Measurements from ENCODE around the gene MAN2A1.
"Not testable (repeated sequence)": the region's sequence is repeated elsewhere in the genome, so short reads cannot be mapped to it uniquely, and the experiment has no call there.

MAN2A1 gene

DNA sequence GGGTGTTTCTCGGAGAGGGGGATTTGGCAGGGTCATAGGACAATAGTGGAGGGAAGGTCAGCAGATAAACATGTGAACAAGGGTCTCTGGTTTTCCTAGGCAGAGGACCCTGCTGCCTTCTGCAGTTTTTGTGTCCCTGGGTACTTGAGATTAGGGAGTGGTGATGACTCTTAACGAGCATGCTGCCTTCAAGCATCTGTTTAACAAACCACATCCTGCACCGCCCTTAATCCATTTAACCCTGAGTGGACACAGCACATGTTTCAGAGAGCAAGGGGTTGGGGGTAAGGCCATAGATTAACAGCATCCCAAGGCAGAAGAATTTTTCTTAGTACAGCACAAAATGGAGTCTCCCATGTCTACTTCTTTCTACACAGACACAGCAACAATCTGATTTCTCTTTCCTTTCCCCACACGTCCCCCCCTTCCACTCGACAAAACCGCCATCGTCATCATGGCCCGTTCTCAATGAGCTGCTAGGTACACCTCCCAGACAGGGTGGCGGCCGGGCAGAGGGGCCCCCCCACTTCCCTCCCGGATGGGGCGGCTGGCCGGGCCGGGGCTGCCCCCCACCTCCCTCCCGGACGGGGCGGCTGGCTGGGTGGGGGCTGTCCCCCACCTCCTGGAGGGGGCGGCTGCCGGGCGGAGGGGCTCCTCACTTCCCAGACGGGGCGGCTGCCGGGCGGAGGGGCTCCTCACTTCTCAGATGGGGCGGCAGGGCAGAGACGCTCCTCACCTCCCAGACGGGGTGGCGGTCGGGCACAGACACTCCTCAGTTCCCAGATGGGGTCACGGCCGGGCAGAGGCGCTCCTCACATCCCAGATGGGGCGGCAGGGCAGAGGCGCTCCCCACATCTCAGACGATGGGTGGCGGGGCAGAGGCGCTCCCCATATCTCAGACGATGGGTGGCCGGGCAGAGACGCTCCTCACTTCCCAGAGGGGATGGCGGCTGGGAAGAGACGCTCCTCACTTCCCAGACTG is 142.8 kb downstream of the MAN2A1 start:
- DNase-seq: not testable (repeated sequence)

DNA sequence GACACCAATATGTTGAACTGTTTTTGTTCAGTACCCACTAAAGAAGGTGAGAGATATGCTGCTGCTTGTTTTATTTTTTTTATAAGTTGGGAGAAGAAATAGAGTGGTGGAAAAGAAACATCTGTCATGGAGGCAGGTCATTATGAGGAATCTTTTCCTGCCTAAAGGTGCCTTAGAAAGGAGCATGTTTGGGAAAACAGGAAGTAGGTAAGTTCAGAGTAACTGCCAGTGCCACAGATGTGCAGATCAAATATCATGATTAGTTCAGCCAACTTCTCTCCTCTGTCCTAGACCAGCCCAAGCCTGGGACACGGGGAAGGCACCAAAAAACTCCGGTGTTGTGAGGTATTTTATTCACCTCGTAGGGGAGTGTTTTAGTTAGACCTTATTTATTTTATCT is 144.2 kb downstream of the MAN2A1 start:
- DNase-seq: no peak

DNA sequence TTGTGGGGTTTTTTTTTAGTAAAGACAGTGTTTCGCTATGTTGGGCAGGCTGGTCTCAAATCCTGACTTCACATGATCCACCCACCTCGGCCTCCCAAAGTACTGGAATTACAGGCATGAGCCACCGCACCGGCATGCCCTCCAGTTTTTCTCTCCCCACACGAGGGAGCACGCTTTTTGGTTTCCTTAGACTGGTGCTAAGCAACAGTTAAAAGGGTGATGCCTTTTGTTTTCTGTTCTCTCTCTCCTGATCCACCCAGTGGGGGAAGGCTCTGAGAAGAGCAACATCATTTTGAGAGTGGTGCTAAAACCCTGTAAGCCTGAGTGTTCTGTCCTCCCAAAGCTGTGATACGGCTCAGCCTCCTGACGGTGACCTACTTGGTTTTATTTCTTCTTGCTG is 146.6 kb downstream of the MAN2A1 start:
- no peak for DNase-seq

DNA sequence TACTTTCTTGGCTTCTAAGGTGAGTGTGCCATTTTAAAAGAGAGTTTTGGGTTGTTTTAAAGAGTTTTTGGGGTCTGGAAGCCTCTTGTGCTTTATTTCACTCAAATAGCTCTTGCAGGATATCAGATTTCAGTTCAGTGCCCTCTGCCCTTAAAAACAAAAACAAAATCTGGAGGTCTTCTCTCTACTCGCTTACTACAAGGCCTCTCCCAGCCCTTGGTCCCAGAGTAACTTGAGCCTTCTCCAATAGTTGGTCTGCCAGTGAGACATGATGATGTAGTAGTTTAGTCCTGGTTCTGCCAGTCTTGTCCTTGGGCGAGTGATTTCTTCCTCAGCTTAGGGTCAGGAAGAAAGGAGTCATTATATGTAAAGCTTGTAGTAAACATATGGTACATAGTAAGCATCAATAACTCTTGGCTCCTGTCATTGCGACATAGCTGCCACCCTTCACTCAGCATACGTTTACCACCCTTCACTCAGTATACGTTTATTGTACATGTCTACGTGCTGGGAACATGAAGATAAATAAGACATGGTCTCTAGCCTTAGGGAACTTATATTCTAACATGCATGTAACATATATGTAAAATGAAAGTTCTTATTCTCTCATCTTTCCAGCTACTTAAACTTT is 147.6 kb downstream of the MAN2A1 start:
- DNase-seq: no peak

DNA sequence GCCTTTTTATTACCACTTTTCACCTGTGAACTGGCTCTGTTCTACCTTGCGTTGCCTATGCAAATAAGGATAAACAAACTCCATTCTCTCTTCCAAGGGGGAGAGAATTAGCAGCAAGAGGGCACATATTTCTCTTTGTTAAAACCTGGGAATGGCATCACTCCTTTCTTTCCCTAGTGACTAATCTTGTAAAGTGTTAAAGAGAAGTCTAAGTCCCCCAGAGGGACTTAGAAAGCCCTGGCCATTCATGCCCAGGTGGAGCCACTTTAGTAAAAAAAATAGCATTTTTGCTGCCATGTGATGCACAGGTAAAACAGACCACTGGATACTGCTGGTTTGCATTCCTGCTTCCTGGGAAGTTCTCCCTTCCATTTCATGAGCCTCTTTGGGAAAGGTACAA is 148.4 kb downstream of the MAN2A1 start:
- no peak for DNase-seq

DNA sequence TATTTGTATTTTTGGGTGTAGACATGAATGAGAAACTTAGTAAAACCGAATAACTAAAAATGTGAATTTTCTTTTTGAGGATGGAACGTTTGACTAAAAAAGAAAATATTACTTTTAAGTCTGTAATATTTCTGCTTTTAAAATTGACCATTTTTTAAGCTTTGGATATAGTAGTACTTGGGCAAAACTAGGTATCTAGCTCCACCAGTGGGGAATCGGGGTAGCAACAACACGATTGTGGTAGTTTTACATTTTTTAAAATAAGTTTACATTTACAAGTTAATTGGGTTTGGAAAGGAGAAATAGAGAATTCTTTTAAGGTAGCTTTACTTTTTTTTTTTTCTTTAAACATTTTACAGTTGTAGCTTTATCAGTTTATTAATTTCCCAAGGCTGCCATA is 154.4 kb downstream of the MAN2A1 start:
- no peak for DNase-seq

DNA sequence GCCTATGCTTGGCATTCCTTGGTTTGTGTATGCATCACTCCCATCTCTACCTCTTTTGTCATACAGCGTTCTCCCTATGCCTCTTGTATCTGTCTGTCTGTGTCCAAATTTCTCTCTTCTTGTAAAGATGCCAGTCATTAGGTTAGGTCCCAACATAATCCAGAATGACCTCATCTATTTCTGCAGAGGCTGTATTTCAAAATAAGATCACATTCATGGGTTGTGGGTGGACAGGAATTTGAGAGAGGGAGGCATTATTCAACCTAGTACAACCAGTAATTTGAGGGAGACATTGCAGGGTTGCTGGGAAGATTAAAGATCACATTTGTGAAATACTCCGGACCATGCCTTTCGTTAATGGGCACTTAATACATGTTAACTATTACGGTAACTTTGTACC is 155.0 kb downstream of the MAN2A1 start:
- DNase-seq: no peak

DNA sequence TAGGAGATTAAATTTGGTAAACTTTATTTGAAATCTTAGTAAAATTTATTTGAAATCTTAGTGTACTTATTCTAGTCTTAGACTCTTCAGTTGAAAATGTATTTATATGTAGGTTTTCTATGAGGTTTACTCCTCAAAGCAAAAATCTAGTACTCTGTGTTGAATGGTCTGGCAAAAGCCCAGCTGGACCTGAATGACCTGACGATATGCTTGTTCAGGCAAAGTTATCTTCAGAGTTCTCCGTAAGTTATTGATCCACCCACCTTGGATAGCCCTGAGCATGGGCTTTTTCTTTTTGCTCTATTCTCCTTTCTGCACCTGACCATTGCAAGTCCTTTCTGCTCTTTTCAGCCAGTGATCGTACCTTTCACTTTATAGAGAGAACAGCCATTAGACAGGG is 158.4 kb downstream of the MAN2A1 start:
- no peak for DNase-seq

DNA sequence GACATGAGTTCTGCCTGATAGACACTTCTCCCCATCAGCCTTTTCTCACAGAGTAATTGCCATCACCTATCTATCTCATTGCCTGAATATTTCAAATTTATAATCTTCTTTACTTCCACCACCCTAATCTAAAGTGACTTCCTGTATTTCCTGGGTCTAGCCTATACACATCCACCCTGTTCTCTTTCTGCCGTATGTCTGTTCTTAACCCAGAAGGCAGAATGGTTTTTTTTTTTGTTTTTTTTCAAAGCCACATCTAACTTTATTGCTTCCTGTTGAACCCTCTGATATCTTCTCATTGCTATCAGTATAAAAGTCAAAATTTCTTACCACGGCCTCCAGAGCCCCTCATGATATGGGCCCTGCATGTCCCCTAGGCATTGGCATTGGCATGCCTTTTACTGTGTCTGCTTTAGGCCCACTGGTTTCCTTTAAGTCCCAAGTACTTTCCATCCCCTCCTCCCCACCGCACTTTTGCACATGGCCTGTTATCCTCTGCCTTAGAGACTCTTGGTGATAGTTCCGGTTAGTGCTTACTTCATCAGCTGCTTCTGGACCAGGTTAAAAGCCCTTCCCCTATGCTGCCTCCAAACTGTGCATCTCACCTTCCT is 159.9 kb downstream of the MAN2A1 start:
- DNase-seq: no peak

DNA sequence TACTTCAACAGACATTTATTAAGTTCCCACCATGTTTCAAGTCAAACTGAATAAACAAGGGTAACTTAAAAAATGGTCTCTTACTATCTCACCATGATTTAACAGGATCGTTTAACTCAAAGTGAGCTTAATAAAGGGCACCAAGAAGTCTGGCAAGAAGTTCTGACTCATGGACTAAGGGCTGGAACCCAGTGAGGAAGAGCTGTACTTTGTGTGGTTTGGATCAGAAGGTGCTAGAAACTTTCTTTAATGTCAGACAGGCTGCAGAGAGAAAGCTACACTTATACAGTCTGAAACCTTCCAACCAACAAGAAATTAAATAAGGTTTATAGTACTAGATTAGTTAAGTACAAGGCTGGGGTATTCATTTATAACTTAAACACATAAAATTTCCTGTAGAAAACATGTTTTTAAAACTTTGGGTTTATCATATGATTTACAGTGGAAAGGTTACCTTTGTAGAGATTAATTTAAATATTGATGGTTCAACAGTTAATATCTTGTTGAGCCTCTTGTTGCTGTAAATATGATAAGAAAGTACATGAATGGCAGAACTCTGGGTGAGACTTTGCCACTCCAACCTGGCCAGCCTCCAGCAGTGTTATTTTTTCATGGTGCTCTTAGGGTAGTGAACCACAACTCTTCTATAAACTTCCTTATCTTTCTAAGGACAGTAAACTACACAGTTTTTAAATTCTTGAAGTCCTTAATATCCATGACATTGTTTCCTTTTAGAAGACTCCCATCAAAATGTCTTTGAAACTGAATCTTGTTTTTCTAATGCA is 162.8 kb downstream of the MAN2A1 start:
- DNase-seq: no peak

DNA sequence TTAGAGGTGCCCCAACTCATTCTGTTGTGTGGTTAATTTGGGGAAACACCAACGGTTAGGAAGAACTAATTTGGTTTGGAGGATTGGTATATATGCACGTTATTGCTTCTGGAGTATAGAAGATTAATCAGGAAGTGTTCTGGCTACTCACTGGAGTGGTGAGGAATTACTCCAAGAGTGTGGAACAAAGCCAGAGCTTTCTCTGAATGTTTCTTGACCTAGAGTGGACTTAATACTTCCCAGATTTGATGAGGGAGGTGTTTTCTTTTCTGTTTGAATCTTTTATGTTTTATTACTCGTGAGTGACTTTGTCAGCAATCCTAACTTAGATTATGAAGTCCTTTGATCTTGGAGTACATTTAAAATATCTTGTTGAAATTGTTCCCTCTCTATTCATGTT is 163.7 kb downstream of the MAN2A1 start:
- DNase-seq: no peak

DNA sequence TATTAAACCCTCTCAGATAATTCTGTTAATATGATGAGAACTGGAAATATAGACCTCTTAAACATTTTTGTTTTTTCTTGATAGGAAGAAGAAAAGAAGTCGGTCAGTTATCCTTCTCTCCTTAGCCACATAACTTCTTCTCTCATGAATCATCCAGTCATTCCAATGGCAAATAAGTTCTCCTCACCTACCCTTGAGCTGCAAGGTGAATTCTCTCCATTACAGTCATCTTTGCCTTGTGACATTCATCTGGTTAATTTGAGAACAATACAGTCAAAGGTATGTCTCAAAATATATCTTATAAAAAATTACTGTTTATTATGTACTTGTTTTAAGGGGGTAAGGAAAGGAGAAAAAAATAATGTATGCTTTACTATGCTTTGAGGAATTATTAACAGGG is 165.3 kb downstream of the MAN2A1 start:
- no peak for DNase-seq

DNA sequence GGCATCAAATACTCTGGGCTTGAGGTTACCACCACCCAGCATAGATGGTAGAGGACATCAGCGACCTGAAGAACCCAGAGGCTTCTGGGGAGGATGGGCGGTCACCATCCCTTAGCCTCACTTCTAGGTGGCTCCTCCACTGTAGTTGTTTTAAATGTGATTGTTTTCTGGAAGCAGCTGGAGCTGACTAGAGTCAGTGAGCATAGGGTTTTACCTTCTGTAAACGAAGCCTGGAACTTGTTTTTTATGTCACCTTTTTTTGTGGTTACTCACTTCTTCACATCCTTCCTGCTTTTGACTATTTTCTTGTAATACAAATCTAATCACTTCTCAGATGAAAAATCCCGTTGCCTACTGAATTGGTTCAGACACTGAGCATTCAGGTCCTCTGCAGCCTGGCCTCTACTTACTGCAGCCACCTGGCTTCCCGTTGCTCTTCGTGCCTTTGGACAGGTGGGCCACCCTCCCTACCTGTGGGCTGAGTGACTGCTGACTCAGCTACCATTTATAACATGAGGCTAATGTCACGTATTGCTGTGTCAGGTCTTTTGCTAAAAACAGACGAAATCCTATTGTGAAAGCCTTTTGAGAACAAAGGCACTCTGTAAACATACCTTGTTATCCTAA is 167.8 kb downstream of the MAN2A1 start:
- no peak for DNase-seq

DNA sequence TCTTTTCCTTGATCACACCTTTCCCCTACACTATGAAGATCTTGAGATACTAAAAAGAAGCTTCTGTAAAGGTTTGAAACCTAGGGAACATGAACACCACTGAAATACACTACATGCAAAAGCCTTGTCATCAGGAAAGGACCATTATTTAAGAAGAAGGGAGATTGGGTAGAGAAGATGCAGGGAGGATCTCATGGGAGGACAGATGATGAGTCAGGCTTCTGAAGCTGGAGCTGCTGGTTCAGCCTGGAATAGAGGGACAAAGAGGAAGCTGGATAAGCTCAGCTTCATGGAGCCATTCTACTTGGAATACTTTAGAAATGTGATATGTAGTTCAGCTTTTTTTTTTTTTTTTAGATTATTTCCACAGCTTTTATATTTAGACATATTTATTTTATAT is 169.8 kb downstream of the MAN2A1 start:
- DNase-seq: no peak

DNA sequence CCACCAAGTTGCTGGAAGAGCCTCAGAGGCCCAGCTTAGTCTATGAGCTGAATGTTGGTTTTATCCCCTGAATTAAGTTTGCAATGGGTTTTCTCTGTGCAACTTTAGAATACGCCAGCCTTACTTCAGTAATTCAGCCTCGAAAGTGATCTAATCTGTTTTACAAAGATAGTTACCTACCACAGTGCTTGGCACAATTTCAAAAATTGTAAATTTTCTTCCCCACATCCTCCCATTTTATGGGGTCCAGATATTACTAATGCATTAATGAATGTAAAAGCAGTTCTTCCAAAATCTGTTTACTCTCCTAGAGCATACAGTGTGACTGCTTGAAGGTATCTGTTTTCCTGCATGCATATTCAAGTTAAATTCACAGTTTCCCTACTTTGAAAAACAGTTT is 172.6 kb downstream of the MAN2A1 start:
- DNase-seq: no peak

DNA sequence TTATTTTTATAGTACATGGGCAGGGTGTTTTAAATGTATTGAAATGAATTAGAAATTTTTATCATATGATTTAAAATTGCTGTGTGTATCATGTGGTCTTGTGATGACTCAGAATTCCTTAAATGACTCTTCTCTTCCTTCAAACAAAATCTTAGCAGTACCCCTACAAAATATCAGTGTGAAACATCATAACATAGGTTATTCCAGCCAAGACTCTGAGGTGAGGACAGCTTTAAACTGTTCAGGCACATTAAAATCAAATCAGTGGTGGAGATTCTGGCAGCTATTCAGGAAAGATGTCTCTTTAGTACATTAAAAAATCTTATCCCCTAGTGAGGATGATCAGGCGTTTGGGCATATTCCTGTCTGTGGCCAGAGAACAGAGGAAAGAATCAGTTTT is 174.0 kb downstream of the MAN2A1 start:
- DNase-seq: no peak

DNA sequence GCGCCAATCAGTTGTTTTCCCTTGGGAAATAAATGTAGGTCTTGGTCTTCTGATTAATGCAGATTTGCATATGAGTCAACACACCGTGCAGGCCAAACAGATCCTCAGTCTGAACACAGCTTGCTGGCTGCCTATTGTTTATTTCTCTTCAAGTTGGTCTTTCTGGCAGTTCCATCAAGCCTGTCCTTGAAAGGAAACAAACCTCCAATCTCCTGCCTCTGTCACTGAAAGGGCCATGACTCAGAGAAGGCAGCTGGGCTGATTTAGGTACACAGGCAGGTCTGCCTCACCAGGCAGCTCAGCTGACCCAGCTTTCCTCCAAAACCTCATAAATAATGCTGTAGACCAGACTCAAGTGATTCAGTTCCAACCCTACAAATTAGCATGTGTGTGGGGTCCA is 175.9 kb downstream of the MAN2A1 start:
- DNase-seq: peak; percentile 39

DNA sequence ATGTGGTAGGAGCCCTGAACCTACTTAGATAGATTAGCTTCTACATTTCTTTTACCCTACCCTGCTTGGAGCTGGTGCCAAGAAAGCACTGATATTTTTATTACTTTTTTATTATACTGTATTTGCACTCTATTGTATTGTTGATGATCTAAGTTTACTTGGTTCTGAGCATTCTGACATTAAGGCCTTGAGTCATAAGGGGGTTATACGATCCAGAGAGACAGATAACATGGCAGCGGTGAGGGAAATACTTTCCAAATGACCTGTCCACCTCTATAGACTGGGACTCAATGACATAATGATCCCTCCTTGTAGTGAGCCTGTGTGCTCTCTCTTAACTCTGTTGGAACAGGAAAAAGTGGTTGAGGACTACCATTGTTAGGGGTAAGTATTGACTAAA is 176.3 kb downstream of the MAN2A1 start:
- DNase-seq: no peak

DNA sequence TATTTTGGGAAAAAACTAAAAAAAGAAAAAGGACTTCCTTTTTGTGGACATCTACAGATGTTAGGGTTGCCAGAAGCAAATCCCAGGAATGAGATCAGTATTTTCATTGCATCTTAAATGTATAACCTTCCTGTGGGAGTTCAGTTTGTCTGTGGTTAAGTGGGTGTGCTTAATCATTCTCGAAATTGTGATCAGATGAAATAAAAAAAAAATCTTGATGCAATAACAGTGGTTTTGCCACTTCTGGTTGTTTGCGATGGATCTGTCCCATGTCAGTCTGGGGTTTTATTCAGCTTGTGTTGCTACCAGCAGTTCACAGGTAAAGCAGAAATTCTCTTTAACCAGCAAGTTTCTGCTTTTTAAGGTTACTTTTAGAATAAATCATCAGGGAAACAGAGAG is 179.0 kb downstream of the MAN2A1 start:
- DNase-seq: no peak

DNA sequence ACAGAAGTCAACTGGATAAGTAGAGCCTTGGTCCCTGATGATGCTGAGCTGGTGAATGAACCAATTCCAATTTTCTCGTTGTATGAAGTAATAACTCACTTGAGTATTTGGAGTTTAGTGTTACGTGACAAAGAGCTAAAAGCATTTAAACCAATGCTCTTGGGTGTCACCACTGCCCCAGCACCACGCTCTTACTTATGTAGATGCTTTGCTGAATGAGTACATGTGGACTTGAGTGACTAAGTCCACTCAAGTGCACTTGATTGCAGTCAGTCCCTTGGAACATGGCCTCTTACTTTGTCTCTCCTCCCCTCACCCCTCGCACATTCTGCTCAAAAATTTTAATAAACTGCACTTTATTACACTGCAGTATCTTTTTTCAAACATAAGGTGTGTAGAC is 184.0 kb downstream of the MAN2A1 start:
- DNase-seq: no peak

DNA sequence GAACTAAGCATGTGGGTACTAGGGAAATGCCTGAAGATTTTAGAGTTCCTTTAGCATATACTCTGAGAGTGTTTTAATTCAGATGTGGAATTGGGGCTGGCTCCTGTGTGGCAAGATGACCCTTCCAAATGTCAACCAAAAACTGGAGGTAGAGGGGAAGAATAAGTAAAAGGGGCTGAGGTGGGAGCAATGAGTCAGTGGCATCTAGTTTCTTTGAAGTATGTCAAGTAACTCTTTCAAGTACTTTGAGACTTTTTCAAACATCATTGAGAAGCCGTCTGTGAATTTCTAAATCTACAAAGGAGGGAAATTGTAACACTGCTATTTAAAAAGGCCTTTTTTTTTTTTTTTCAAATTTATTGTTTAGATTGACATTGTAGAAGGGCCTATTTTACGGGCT is 184.4 kb downstream of the MAN2A1 start:
- no peak for DNase-seq

DNA sequence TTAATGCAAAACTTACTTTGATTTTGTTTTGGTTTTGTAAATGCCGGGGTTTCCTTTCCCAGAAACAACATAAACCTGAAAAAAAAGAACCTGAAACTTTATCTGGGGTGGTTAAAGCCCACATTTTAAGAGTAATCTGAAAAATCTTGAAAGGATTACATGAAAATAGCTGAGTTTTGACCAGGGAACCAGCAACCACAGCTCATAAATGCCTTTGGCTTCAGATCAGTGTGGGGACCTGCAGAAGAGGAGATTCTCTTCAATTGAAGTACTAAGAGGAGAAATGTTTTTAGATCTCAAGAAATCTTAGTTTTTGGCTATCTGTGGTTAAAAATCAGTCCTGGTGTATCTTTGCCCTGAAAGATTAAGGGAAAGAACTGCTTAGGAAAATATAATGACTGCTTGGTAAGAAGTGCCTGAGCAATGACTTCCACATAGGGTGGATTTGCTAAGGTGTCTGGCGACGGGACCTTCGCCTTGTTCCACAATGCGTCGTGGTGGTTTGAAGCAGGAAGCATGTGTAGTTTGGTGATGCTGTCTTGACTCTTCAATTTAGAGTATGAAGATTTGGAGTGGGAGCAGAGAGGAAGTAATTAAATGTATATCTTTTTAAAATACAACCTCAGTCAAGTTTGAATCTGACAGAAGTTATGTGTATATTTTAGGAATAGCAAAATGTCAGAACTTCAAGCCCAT is 186.5 kb downstream of the MAN2A1 start:
- no peak for DNase-seq
